HL-60 (cell line): ENCODE measurements around the gene PPIG.

ENCODE experiments used
- DNase-seq, 2 experiments: peaks; one replicate each; pipeline ENCODE4 v3.0.0-alpha.2; 2010 to 2020; ENCODE audit warnings: low read depth in 1 of 2, low spot score in 1 of 2
- H3K27ac ChIP-seq: fragments of 250-450 bp; sonication (Bioruptor Pico); replicated peaks from 2 replicates; pipeline ENCODE4 v1.5.1; 2020; ENCODE audit warnings: mild to moderate bottlenecking, moderate library complexity
- H3K27me3 ChIP-seq: fragments of 250-450 bp; sonication (Bioruptor Pico); 2 replicates; pipeline ENCODE4 v1.5.1; 2021; ENCODE audit warnings: mild to moderate bottlenecking, moderate library complexity; ENCODE audit not compliant: insufficient read depth, poor library complexity, severe bottlenecking
- H3K4me3 ChIP-seq: replicated peaks from 2 replicates; pipeline ENCODE4 v1.5.1; 2011; ENCODE audit warnings: mild to moderate bottlenecking, control low read depth, low read length; ENCODE audit not compliant: insufficient read depth
- CTCF ChIP-seq: IDR thresholded peaks from one replicate; pipeline ENCODE4 v1.5.1; 2011; ENCODE audit warnings: low read length, control low read depth, inconsistent platforms; ENCODE audit not compliant: insufficient read depth
- GABPA ChIP-seq: IDR thresholded peaks from 2 replicates; pipeline ENCODE4 v1.6.1; 2012; ENCODE audit warnings: low read depth
- POLR2AphosphoS5 ChIP-seq: IDR thresholded peaks from 2 replicates; pipeline ENCODE4 v1.6.1; 2012; ENCODE audit warnings: low read depth
- SPI1 ChIP-seq: IDR thresholded peaks from 2 replicates; pipeline ENCODE4 v1.6.1; 2012; ENCODE audit warnings: low read depth, mild to moderate bottlenecking, borderline replicate concordance
- TF ChIP-seq, protein P1 (sequence below): IDR thresholded peaks from 2 replicates; pipeline ENCODE4 v1.6.1; 2012; ENCODE audit warnings: low read depth; ENCODE audit not compliant: insufficient replicate concordance

The PPIG gene

DNA sequence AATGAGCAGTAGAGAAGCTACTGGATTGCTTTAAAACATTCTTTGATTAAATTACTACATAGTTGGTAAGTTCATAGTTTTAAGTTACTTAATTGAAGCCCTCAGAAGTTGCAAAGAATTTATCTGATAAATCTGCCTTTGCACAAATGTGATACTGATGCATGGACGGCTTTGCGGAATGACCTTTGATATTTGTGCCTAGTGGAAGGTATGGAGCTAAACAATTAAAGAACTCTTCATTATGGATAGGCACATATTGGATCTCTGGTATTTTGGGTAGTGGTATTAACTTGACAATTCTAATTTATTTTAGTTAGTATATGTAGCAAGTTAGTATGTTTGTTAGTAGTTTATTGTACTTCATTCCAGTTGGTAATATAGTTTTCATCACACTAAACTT is 56.0 kb downstream of the PPIG start:
- no peak overlapping the region for H3K27ac ChIP-seq

DNA sequence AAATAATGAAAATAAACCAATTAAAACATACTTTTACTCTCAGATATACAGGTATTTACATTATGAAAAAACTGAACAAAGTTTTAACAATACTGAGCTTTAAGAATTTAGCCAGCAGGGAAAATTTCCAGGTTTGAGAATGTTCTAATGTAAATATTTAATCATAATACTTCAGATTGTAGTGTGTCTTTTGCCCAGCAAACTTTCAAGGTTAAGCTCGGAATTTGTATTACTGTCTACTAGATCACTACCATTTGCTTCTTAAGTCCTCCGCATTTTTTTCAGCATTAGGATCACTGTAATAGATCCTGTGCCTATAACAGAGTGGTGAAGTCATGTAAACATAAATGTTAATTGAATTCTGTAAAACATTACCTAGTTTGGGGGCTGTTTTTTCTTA is 57.3 kb downstream of the PPIG start:
- Histone ChIP-seq H3K4me3 (no peak overlapping the region), H3K27ac (no peak overlapping the region), H3K27me3 (no peaks in the 10 kb centered on the region)
- no peak for TF ChIP-seq POLR2AphosphoS5
- TF ChIP-seq CTCF, result no peak
- TF ChIP-seq, protein P1, sequence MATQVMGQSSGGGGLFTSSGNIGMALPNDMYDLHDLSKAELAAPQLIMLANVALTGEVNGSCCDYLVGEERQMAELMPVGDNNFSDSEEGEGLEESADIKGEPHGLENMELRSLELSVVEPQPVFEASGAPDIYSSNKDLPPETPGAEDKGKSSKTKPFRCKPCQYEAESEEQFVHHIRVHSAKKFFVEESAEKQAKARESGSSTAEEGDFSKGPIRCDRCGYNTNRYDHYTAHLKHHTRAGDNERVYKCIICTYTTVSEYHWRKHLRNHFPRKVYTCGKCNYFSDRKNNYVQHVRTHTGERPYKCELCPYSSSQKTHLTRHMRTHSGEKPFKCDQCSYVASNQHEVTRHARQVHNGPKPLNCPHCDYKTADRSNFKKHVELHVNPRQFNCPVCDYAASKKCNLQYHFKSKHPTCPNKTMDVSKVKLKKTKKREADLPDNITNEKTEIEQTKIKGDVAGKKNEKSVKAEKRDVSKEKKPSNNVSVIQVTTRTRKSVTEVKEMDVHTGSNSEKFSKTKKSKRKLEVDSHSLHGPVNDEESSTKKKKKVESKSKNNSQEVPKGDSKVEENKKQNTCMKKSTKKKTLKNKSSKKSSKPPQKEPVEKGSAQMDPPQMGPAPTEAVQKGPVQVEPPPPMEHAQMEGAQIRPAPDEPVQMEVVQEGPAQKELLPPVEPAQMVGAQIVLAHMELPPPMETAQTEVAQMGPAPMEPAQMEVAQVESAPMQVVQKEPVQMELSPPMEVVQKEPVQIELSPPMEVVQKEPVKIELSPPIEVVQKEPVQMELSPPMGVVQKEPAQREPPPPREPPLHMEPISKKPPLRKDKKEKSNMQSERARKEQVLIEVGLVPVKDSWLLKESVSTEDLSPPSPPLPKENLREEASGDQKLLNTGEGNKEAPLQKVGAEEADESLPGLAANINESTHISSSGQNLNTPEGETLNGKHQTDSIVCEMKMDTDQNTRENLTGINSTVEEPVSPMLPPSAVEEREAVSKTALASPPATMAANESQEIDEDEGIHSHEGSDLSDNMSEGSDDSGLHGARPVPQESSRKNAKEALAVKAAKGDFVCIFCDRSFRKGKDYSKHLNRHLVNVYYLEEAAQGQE, result no peak
- TF ChIP-seq SPI1, result no peak
- TF ChIP-seq GABPA, result no peak
- DNase-seq, result no peak

More for the DNA sequence above, 56.0 kb downstream of the PPIG start:
- Histone ChIP-seq H3K27me3 (no peaks in the 10 kb centered on the region), H3K4me3 (no peak overlapping the region)
- DNase-seq, result no peak
- TF ChIP-seq CTCF (no peak), POLR2AphosphoS5 (no peak), GABPA (no peak), SPI1 (no peak)
- TF ChIP-seq, protein P1, result no peak

DNA sequence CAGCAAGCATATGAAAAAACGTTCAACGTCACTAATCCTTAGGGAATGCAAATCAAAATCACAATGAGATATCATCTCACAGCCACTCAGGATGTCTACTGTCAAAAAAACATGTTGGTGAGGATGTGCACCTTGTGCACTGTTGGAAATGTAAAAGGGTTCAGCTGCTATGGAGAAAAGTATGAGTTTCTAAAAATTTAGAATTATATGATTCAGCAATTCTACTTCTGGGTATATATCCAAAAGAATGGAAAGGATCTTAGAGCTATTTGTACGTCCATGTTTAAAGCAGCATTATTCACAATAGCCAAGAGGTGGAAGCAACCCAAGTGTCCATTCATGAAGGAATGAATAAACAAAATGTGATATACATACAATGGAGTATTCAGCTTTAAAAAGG is 60.0 kb downstream of the PPIG start:
- H3K27ac ChIP-seq, result no peak overlapping the region
- H3K4me3 ChIP-seq, result no peak overlapping the region
- H3K27me3 ChIP-seq, result no peaks in the 10 kb centered on the region
- no peak for DNase-seq
- TF ChIP-seq SPI1 (no peak), POLR2AphosphoS5 (no peak; the same call in 1 of the 2 replicates), CTCF (no peak)
- TF ChIP-seq, protein P1, result no peak
